AG09319 (cell line): ENCODE results near the gene KIF26B.

Experiments used
- DNase-seq: peaks from one replicate; pipeline ENCODE4 v3.0.0-alpha.2; 2010; ENCODE audit warnings: low read depth; ENCODE audit errors: extremely low read depth
- TF ChIP-seq, protein P1 (sequence below): IDR thresholded peaks from 2 replicates; pipeline ENCODE4 v1.5.1; 2011; ENCODE audit warnings: low read depth, mild to moderate bottlenecking, inconsistent platforms, low read length, moderate library complexity

Gene KIF26B

DNA sequence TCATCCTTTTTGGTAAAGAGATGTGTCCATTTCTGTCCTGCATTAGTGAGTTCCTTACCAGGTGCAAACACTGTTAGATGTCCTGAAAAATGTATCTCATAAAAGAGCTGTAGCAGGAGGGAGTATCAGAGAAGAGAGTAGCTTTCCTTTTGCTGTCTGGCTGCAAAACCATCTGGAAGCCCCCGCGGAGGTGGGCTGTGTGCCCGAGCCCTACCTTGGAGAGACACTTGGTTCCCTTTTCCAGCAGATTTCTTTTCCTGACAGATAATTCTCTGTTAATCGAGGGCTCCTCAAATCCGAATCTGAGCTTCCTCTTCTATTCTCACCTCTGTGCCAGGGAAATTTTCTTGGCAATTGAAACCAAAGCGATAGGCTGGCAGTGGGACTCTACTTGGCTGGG is 53.0 kb downstream of the KIF26B start:
- DNase-seq: no peak
- TF ChIP-seq, protein P1, sequence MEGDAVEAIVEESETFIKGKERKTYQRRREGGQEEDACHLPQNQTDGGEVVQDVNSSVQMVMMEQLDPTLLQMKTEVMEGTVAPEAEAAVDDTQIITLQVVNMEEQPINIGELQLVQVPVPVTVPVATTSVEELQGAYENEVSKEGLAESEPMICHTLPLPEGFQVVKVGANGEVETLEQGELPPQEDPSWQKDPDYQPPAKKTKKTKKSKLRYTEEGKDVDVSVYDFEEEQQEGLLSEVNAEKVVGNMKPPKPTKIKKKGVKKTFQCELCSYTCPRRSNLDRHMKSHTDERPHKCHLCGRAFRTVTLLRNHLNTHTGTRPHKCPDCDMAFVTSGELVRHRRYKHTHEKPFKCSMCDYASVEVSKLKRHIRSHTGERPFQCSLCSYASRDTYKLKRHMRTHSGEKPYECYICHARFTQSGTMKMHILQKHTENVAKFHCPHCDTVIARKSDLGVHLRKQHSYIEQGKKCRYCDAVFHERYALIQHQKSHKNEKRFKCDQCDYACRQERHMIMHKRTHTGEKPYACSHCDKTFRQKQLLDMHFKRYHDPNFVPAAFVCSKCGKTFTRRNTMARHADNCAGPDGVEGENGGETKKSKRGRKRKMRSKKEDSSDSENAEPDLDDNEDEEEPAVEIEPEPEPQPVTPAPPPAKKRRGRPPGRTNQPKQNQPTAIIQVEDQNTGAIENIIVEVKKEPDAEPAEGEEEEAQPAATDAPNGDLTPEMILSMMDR: no peak

DNA sequence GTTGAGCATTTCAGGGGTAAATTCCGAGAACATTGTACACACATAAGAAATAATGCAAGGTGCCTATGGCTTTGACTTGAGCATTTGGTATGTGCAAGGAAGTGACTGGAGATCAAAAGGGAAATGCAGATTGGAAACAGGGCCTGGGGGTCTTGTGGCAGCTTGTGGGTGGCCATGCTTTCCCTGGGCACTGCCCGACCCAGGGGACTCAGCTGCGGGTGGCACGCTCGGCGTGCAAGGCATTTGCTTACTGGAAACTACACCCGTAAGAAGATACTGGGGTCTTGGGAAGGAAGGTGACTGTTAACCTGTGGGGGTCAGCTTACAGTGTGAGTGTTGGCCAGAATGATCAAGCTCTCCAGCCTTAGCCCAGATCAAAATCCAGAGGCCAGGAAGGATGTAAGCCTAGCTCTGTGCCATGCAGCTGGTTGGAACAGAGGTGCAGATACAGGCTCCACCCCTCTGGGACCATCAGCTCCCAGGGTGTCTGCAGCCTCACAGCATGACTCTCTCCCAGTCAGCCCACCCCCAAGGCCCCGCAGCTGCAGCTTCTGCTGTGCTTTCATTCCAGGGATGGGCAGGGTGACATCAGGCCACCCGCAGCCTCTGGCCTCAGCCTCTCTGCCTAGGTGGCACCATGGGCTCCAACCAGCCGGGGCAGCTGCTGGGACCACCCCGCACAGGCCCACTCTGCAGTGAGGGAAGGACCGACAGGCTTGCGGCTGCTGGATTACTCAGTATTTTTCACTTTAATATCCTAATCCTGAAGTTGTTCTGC is 55.1 kb downstream of the KIF26B start:
- no peak for DNase-seq
- TF ChIP-seq, protein P1: no peak

DNA sequence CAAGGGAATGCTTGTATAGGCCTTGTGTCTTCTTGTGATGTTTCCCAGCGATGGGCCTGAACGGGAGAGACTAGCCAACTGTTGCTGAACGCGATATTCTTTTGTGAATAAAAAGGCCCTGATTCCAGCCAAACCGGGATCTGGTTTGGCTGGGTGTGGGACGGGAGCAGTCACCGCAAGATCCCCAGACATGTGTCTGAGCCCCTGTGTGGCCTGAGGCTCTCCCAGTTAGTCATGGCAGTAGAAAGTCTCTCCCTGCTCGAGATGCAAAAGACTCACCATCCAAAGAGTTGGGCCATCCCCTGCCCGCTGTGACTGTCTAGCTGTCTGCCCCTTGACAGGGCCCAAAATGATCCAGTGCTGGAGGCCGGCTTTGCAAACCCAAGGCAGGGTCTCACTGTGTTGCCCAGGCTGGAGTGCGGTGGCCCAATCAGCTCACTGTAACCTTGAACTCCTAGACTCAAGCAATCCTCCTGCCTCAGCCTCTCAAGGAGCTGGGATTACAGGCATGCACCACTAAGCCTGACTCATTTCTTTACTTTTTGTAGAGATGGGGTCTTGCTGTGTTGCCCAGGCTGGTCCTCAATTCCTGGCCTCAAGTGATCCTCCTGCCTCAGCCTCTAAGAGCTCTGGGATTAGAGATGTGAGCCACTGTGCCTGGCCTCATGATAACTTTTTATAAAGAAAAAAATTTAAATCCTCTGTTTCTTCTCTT is 56.4 kb downstream of the KIF26B start:
- TF ChIP-seq, protein P1: no peak
- no peak for DNase-seq

DNA sequence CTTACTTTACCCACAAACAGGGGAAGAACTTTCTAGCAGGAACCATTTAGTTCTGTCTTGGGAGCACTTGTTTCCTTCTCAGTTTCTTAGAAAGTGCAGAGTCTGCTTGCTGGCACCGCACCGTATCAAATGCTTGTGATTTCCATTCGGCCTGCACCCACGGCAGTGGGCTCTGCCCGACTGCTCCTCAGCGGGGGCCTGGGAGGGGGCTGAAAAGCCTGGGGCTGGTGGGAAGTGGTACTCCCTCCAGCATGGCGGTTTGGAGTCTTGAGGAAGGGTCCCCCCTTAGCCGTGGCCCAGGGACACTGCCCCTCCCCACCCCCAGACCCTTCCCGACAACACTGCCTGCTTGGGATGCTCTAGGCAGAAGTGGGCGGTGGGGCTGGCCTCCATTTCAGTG is 57.0 kb downstream of the KIF26B start:
- no peak for DNase-seq
- TF ChIP-seq, protein P1: no peak

DNA sequence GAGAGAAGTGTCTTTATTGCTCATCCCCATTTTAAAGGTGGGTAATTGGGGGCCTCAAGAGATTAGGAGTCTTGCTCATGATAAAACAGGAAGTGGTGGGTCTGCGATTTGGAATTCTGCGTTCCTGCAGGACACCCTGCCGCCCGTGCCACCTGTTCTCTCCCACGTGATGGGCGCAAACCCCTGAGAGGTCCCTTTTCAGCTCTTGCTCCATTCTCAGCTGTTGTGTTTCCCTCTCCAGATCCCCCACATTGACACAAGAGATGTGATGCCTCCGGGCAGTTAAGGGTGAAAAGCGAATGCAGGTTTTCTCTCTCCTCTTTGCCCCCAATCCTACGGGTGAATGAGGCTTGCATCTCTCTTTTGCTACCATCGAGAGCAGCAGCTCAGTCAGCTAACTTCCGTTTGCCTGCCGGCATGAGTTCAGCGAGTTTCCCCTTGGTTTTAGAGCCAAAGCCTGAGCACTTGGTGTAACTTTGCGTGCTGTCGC is 57.5 kb downstream of the KIF26B start:
- DNase-seq: no peak
- TF ChIP-seq, protein P1: no peak

DNA sequence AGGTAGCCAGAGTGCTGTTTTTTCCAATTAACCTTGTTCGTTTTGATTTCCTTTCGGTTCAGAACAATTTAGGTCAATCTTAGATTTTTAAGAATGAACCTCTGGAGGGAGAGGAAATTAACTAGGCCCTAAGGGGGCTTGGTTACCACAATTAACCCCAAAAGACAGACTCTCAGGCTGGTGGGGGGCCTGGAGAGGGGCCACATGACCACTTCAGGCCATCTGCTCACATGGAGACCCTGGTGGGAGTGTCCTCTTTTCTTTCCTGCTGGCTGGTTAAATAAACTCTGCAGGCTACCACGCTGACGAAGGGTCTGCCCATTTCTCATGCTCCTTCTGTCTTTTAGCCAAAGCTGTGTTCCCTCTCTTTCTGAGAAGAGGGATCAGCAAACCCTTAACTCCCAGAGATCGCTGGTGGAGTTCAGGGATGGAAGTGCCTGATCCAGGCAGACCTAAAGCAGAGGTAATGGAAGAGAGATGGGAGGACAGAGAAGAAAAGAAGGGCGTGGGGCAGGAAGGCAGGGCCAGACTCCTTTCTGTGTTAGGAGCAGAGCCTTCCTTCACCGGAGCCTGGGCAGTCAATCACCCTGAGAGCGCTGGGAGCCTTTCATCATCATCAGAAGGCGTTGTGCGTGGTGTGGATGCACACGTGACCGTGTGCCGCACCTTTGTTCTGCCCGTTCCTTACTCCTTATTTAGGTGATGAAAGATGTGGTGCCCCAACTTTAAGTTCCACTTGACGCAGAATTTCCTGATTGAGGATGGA is 58.5 kb downstream of the KIF26B start:
- TF ChIP-seq, protein P1: no peak
- DNase-seq: no peak
